B cell (primary cell): ENCODE measurements around the gene CMIP. TPM values are rescaled to one million over a fixed set of nuclear protein-coding genes. Genes with fewer than 3 reads are reported as not detected.

Source experiments
- ATAC-seq: fragments of 200-7000 bp; cut with Tn5 transposase; one replicate; pipeline ENCODE4 v1.10.0; 2021; ENCODE audit warnings: low read depth, mild to moderate bottlenecking, moderate number of reproducible peaks, moderate library complexity
- CTCF ChIA-PET: fragments of 350-600 bp; sonication (Branson Sonifier 250); formaldehyde crosslinking; loops from one replicate; lab custom pipeline; 2021; ENCODE audit warnings: antibody characterized with exemption, inconsistent platforms; lab: Charles Lee
- POLR2A ChIA-PET: fragments of 350-600 bp; sonication (Branson Sonifier 250); formaldehyde crosslinking; loops from one replicate; lab custom pipeline; 2021; ENCODE audit warnings: antibody characterized with exemption; lab: Charles Lee
- DNase-seq: peaks from one replicate; pipeline ENCODE4 v3.0.0; 2013
- H2AFZ ChIP-seq: 2 replicates; pipeline ENCODE4 v1.6.1; 2012; ENCODE audit warnings: mild to moderate bottlenecking, low read depth, low read length; ENCODE audit not compliant: insufficient read depth, poor library complexity, severe bottlenecking
- H3K27ac ChIP-seq, 2 donors: 1 replicate in 1 of 2; 2 replicates in 1 of 2; pipeline ENCODE4 v1.5.1; 2012 to 2013; ENCODE audit warnings: low read length in 2 of 2, mild to moderate bottlenecking in 2 of 2, moderate library complexity in 1 of 2
- H3K27me3 ChIP-seq, 4 experiments: fragments of 200-600 bp in 1 of 4; sonication (generic) in 1 of 4; replicated peaks in 1 of 4; 1 replicate in 2 of 4; 2 replicates in 2 of 4; pipeline versions ENCODE4 v1.6.1 to v1.7.0; 2013 to 2016; ENCODE audit warnings: low read length in 3 of 4, mild to moderate bottlenecking in 2 of 4, mixed read lengths in 1 of 4, moderate library complexity in 1 of 4; ENCODE audit not compliant: insufficient read depth in 4 of 4, control insufficient read depth in 3 of 4; ENCODE audit errors: control extremely low read depth in 1 of 4
- H3K36me3 ChIP-seq, 2 experiments: replicated peaks in 1 of 2; 1 replicate in 1 of 2; 2 replicates in 1 of 2; pipeline versions ENCODE4 v1.6.1 to v1.7.1; 2013; ENCODE audit warnings: low read length in 1 of 2; ENCODE audit not compliant: insufficient read depth in 2 of 2, control insufficient read depth in 1 of 2; ENCODE audit errors: control extremely low read depth in 1 of 2, extremely low read depth in 1 of 2
- H3K4me1 ChIP-seq, 2 donors: fragments of 200-600 bp in 1 of 2; sonication (generic) in 1 of 2; 1 replicate in 1 of 2; 2 replicates in 1 of 2; pipeline versions ENCODE4 v1.5.1 to v1.6.1; 2013 to 2017; ENCODE audit warnings: low read length in 2 of 2; ENCODE audit not compliant: control insufficient read depth in 2 of 2, insufficient read depth in 2 of 2
- H3K4me2 ChIP-seq: replicated peaks from 2 replicates; pipeline ENCODE3; 2012; ENCODE audit warnings: mild to moderate bottlenecking, low read depth, low read length; ENCODE audit not compliant: poor library complexity, severe bottlenecking
- H3K4me3 ChIP-seq, 5 experiments: fragments of 200-600 bp in 1 of 5; sonication (generic) in 1 of 5; 1 replicate in 3 of 5; 2 replicates in 2 of 5; pipeline versions ENCODE4 v1.5.1 to v1.7.0; 2011 to 2016; ENCODE audit warnings: low read length in 4 of 5, mild to moderate bottlenecking in 4 of 5, low read depth in 2 of 5, control low read depth in 1 of 5, moderate library complexity in 1 of 5; ENCODE audit not compliant: insufficient read depth in 1 of 5; ENCODE audit errors: control extremely low read depth in 1 of 5, extremely low read depth in 1 of 5
- H3K79me2 ChIP-seq: fragments of 200-600 bp; sonication (generic); one replicate; pipeline ENCODE4 v1.6.0; 2016; ENCODE audit warnings: low read length; ENCODE audit not compliant: control insufficient read depth, insufficient read depth
- H3K9ac ChIP-seq: fragments of 200-600 bp; sonication (generic); 2 replicates; pipeline ENCODE4 v1.6.1; 2017; ENCODE audit warnings: mild to moderate bottlenecking, low read length, moderate library complexity
- H3K9me3 ChIP-seq, 3 donors: one replicate each; pipeline versions ENCODE4 v1.6.1 to v1.7.1; 2013; ENCODE audit warnings: low read length in 2 of 3; ENCODE audit not compliant: control insufficient read depth in 2 of 3, insufficient read depth in 1 of 3; ENCODE audit errors: control extremely low read depth in 1 of 3
- H4K20me1 ChIP-seq: 2 replicates; pipeline ENCODE4 v1.6.0; 2012; ENCODE audit warnings: mild to moderate bottlenecking, low read length; ENCODE audit not compliant: insufficient read depth, control insufficient read depth, poor library complexity, severe bottlenecking
- H3K27ac Mint-ChIP-seq: one replicate; pipeline ENCODE4 v1.8.0; 2021; ENCODE audit warnings: mixed read lengths
- H3K27me3 Mint-ChIP-seq: one replicate; pipeline ENCODE4 v1.8.0; 2021; ENCODE audit warnings: mixed read lengths
- H3K4me1 Mint-ChIP-seq: one replicate; pipeline ENCODE4 v1.8.0; 2021; ENCODE audit warnings: mixed read lengths
- H3K4me3 Mint-ChIP-seq: one replicate; pipeline ENCODE4 v1.8.0; 2021; ENCODE audit warnings: mixed read lengths
- H3K9me3 Mint-ChIP-seq: one replicate; pipeline ENCODE4 v1.8.0; 2022; ENCODE audit warnings: mixed read lengths; ENCODE audit not compliant: insufficient read depth
- EZH2 ChIP-seq: IDR thresholded peaks from 2 replicates; pipeline ENCODE4 v1.6.1; 2012; ENCODE audit warnings: borderline replicate concordance, low read depth, mild to moderate bottlenecking, moderate library complexity, low read length; ENCODE audit not compliant: insufficient read depth, poor library complexity, severe bottlenecking
- WGBS: methylation state at CpG from one replicate; pipeline ENCODE4 v1.1.5; 2013; ENCODE audit warnings: missing lambda C conversion rate; ENCODE audit not compliant: insufficient coverage; 5-methylcytosine and 5-hydroxymethylcytosine counted together
- intact Hi-C: fragments of 100-400 bp; cut with micrococcal nuclease; formaldehyde crosslinking; loops from one replicate; pipeline ENCODE4 v1.10.0; 2022
- polyA plus RNA-seq: library from polyadenylated mRNA; depleted of rRNA; stranded (reverse); fragments of >200 nt; gene quantifications from 2 replicates; pipeline ENCODE4 v1.2.3, GENCODE V29; 2012
- total RNA-seq, 2 donors: library from RNA; stranded (reverse); fragments of 120-200 nt in 1 of 2; gene quantifications; 1 replicate in 1 of 2; 2 replicates in 1 of 2; pipeline versions ENCODE4 v1.2.3 to v1.2.4, GENCODE V29; 2013 to 2022
- TF ChIP-seq, protein P1 (sequence below): fragments of 200-600 bp; IDR thresholded peaks from one replicate; pipeline ENCODE4 v1.8.0; 2022; ENCODE audit warnings: antibody characterized with exemption, mild to moderate bottlenecking

The CMIP gene
- total and polyA plus RNA-seq, 2 donors (not counting 1 experiment from before 2014, with no cell fraction given): 27.1 to 155 TPM

DNA sequence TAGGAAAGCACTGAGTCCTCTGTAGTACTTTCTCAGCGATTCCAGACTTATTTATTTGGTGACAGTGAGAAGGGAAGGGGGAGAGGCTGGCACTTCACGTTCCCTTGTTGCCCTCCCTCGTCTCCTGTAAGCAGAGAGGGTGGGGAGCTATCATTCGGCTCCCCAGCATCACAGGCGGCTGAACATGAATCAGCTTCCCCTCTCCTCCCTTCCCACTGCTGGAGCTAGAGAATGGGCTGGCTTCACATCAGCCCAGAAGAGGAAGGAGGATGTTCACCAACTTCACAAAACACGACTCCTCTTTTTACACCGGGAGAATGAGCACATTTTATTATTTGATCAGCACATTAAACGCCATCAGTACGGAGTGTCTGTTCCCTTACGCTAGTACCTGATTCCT is 6.7 kb upstream of the CMIP start:
- Histone ChIP-seq H3K27ac (no peak overlapping the region), H3K9me3 (no peaks in the 10 kb centered on the region), H3K27me3 (peaks cover 0 to 2% (median 1%) of the 10 kb centered on the region in 4 experiments), H3K4me2 (no peak overlapping the region), H3K4me1 (peaks cover 5 to 10% of the 10 kb centered on the region in 2 donors), H4K20me1 (no peaks in the 10 kb centered on the region), H3K36me3 (no peaks in the 10 kb centered on the region), H3K4me3 (no peak overlapping the region), H3K79me2 (no peaks in the 10 kb centered on the region), H3K9ac (no peak overlapping the region), H2AFZ (no peak overlapping the region)
- TF ChIP-seq, protein P1, sequence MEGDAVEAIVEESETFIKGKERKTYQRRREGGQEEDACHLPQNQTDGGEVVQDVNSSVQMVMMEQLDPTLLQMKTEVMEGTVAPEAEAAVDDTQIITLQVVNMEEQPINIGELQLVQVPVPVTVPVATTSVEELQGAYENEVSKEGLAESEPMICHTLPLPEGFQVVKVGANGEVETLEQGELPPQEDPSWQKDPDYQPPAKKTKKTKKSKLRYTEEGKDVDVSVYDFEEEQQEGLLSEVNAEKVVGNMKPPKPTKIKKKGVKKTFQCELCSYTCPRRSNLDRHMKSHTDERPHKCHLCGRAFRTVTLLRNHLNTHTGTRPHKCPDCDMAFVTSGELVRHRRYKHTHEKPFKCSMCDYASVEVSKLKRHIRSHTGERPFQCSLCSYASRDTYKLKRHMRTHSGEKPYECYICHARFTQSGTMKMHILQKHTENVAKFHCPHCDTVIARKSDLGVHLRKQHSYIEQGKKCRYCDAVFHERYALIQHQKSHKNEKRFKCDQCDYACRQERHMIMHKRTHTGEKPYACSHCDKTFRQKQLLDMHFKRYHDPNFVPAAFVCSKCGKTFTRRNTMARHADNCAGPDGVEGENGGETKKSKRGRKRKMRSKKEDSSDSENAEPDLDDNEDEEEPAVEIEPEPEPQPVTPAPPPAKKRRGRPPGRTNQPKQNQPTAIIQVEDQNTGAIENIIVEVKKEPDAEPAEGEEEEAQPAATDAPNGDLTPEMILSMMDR: no peak
- no peak for TF ChIP-seq EZH2
- Mint-ChIP-seq H3K9me3 (no peaks in the 10 kb centered on the region), H3K27ac (no peak overlapping the region), H3K27me3 (peaks cover 12% of the 10 kb centered on the region), H3K4me3 (no peak overlapping the region), H3K4me1 (peaks cover 8% of the 10 kb centered on the region)
- ATAC-seq: no peak
- POLR2A ChIA-PET: no interaction called here
- DNase-seq: no peak
- intact Hi-C loops: no loop called here
- WGBS: 96% methylated on average over 4 of the region's 10 CpGs
- CTCF ChIA-PET: interaction anchor here (1.5 kb wide), 1 partner anchor 9 kb away, joined by 3 read pairs; no protein-coding TSS in a partner anchor

DNA sequence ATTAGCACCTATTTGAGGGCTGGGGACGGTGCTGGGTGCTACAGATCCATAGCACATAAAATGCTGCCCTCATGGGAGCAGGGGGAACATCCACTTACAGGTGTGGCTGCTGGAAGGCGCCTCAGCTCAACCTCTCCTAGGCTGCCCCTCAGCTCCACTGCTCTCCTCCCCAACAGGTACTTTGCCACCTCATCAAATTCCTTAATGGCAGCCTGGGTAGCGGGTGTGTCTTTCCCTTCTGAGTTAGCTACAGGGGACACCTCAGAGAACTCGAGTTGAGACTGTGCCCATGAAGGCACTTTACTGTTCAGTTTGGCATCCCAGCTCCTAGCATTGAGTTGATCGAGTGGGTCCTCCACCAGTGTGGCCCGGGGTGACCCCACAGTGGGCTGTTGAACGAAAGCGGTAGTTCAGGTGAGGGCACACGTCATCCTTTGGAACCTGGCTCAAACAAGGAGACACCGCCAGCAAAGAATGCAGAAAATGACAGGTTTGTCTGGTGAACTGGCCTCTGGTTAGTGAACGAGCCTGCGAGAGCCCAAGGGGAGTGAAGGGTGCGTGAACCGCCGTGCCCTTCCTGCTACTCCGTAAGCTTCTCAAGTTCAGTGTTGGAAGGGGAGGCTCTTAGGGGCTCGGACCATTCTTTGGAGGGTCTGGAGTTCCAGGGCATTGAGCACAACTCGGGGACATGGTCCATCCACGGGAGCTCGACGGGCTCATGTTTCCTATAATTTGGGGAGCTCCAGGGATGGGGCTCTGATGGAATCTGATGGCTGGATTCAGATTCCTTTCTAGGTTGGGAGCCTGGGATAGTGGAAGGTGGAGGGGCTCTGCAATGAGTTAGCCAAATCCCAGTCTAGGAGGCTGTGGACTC is 3.5 kb upstream of the CMIP start:
- H3K27me3 Mint-ChIP-seq: peaks cover 12% of the 10 kb centered on the region

More for the DNA sequence above, 3.5 kb upstream of the CMIP start:
- Histone ChIP-seq H3K9ac (no peak overlapping the region), H3K9me3 (no peaks in the 10 kb centered on the region), H3K36me3 (no peaks in the 10 kb centered on the region), H3K4me2 (no peak overlapping the region), H2AFZ (no peak overlapping the region), H3K4me3 (no peak overlapping the region), H4K20me1 (no peaks in the 10 kb centered on the region), H3K4me1 (peaks cover 5 to 16% of the 10 kb centered on the region in 2 donors), H3K27me3 (peaks cover 0 to 2% (median 1%) of the 10 kb centered on the region in 4 experiments), H3K27ac (no peak overlapping the region), H3K79me2 (peaks cover 11% of the 10 kb centered on the region)
- H3K27ac Mint-ChIP-seq: no peak overlapping the region
- intact Hi-C loops: loop anchor here (5.0 kb wide), 1 partner anchor 39 kb away; no protein-coding TSS in a partner anchor
- TF ChIP-seq, protein P1: no peak
- no peak for TF ChIP-seq EZH2
- 88% methylated on average over 21 of the region's 21 CpGs for WGBS
- POLR2A ChIA-PET: interaction anchor here (0.5 to 0.7 kb wide), 2 partner anchors 14 to 194 kb away, joined by 4 to 8 read pairs; no protein-coding TSS in a partner anchor
- no peaks in the 10 kb centered on the region for H3K9me3 Mint-ChIP-seq
- CTCF ChIA-PET: interaction anchor here (1.0 to 1.7 kb wide), 5 partner anchors 36 to 183 kb away, joined by 3 to 5 read pairs (median 4); no protein-coding TSS in a partner anchor
- no peak for DNase-seq
- H3K4me1 Mint-ChIP-seq: peaks cover 12% of the 10 kb centered on the region
- H3K4me3 Mint-ChIP-seq: no peak overlapping the region
- no peak for ATAC-seq
